ENCODE measurements around the gene DIAPH2.

DNA sequence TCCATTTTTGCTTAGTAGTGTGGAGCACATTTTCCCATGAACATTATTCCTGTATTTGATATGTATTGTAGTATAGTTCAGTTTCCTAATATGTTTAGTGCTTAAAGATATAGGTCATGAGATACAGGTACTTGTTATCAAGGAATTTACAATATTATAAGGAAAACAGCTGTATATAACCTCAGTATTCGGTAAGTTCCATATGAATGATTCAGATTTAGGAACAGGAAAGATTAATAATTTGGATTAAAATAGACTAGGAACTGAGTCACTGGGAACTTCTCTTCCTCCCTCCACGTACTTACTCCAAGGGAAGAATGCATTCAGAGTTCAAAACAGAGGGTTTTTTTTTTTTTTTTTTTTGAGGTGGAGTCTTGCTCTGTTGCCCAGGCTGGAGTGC, 20.0 kb downstream of the DIAPH2 start:
- TF ChIP-seq CTCF (CRISPR knock-in tag; IDR thresholded peaks at IDR 0.05) (no peak), TCF7L2 (IDR thresholded peaks at IDR 0.05; ENCODE audit: low read depth, low read length) (no peak), MEF2D (CRISPR knock-in tag; IDR thresholded peaks at IDR 0.05) (no peak), JUNB (CRISPR knock-in tag; IDR thresholded peaks at IDR 0.05; ENCODE audit: borderline replicate concordance) (no peak), JUND (CRISPR knock-in tag; IDR thresholded peaks at IDR 0.05) (no peak), SIN3A (IDR thresholded peaks at IDR 0.05; ENCODE audit: borderline replicate concordance, low read depth, low read length) (no peak), NBN (conservative IDR thresholded peaks at IDR 0.05) (no peak), TEAD2 (CRISPR knock-in tag; IDR thresholded peaks at IDR 0.05) (no peak)
- TF ChIP-seq, protein P1, sequence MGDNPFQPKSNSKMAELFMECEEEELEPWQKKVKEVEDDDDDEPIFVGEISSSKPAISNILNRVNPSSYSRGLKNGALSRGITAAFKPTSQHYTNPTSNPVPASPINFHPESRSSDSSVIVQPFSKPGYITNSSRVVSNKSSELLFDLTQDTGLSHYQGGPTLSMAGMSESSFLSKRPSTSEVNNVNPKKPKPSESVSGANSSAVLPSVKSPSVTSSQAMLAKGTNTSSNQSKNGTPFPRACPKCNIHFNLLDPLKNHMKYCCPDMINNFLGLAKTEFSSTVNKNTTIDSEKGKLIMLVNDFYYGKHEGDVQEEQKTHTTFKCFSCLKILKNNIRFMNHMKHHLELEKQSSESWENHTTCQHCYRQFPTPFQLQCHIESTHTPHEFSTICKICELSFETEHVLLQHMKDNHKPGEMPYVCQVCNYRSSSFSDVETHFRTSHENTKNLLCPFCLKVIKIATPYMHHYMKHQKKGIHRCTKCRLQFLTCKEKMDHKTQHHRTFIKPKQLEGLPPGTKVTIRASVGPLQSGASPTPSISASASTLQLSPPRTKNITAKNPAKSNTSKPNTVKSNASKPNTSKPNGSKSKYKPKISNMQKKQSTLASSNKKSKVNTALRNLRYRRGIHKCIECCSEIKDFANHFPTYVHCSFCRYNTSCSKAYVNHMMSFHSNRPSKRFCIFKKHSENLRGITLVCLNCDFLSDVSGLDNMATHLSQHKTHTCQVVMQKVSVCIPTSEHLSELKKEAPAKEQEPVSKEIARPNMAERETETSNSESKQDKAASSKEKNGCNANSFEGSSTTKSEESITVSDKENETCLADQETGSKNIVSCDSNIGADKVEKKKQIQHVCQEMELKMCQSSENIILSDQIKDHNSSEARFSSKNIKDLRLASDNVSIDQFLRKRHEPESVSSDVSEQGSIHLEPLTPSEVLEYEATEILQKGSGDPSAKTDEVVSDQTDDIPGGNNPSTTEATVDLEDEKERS (CRISPR knock-in tag; IDR thresholded peaks at IDR 0.05), result no peak

Data from HepG2 (cell line).